GM23338 (cell line): ENCODE data around the gene AGBL5. TPM values are rescaled to one million over a fixed set of nuclear protein-coding genes. Genes with fewer than 3 reads are reported as not detected.

Source experiments
- ATAC-seq: fragments of 200-7000 bp; cut with Tn5 transposase; 3 replicates; pipeline ENCODE4 v1.9.1; 2020
- DNase-seq: peaks from one replicate; pipeline ENCODE4 v3.0.0-alpha.2; 2015; ENCODE audit warnings: low spot score
- H2AFZ ChIP-seq: fragments of 200-600 bp; sonication (generic); 2 replicates; pipeline ENCODE4 v1.8.0; 2016; ENCODE audit warnings: antibody characterized with exemption, mild to moderate bottlenecking, moderate library complexity
- H3F3A ChIP-seq: fragments of 200-600 bp; sonication (generic); replicated peaks from 2 replicates; pipeline ENCODE4 v1.8.0; 2017; ENCODE audit warnings: antibody characterized with exemption, mixed run types, low read depth
- H3K27ac ChIP-seq: fragments of 200-600 bp; sonication (generic); 2 replicates; pipeline ENCODE4 v1.6.1; 2016; ENCODE audit warnings: low read depth
- H3K27me3 ChIP-seq: fragments of 200-600 bp; sonication (generic); 2 replicates; pipeline ENCODE4 v1.8.0; 2016; ENCODE audit warnings: mild to moderate bottlenecking, mixed run types, moderate library complexity; ENCODE audit not compliant: insufficient read depth
- H3K36me3 ChIP-seq: fragments of 200-600 bp; sonication (generic); 2 replicates; pipeline ENCODE4 v1.8.0; 2016; ENCODE audit warnings: mild to moderate bottlenecking; ENCODE audit not compliant: insufficient read depth
- H3K4me1 ChIP-seq: fragments of 200-600 bp; sonication (generic); 2 replicates; pipeline ENCODE4 v1.8.0; 2016; ENCODE audit warnings: mild to moderate bottlenecking, moderate library complexity; ENCODE audit not compliant: insufficient read depth
- H3K4me2 ChIP-seq: fragments of 200-600 bp; sonication (generic); 2 replicates; pipeline ENCODE4 v1.7.1; 2017; ENCODE audit warnings: mixed run types
- H3K4me3 ChIP-seq: fragments of 200-600 bp; sonication (generic); 2 replicates; pipeline ENCODE4 v1.6.1; 2016; ENCODE audit warnings: mixed run types
- H3K79me2 ChIP-seq: fragments of 200-600 bp; sonication (generic); replicated peaks from 2 replicates; pipeline ENCODE4 v1.8.0; 2017; ENCODE audit warnings: mild to moderate bottlenecking; ENCODE audit not compliant: insufficient read depth
- H3K9me2 ChIP-seq: fragments of 200-600 bp; sonication (generic); 2 replicates; pipeline ENCODE4 v1.8.0; 2017; ENCODE audit not compliant: insufficient read depth
- H4K20me1 ChIP-seq: fragments of 200-600 bp; sonication (generic); replicated peaks from 2 replicates; pipeline ENCODE4 v1.8.0; 2017; ENCODE audit warnings: mild to moderate bottlenecking; ENCODE audit not compliant: insufficient read depth
- H3K27ac Mint-ChIP-seq: 2 replicates; pipeline ENCODE4 v1.8.0; 2020; ENCODE audit warnings: inconsistent platforms, mild to moderate bottlenecking, moderate library complexity, mixed read lengths
- H3K27me3 Mint-ChIP-seq: 3 replicates; pipeline ENCODE4 v1.8.0; 2022; ENCODE audit warnings: low read depth, mild to moderate bottlenecking, moderate library complexity, mixed read lengths, inconsistent platforms; ENCODE audit not compliant: insufficient read depth, poor library complexity
- H3K36me3 Mint-ChIP-seq: 3 replicates; pipeline ENCODE4 v1.8.0; 2021; ENCODE audit warnings: low read depth, mild to moderate bottlenecking, inconsistent platforms, moderate library complexity, mixed read lengths
- H3K4me1 Mint-ChIP-seq: 3 replicates; pipeline ENCODE4 v1.8.0; 2020; ENCODE audit warnings: mild to moderate bottlenecking, inconsistent platforms, mixed read lengths
- H3K4me3 Mint-ChIP-seq: 3 replicates; pipeline ENCODE4 v1.8.0; 2021; ENCODE audit warnings: moderate library complexity, mild to moderate bottlenecking, inconsistent platforms, mixed read lengths
- H3K9me3 Mint-ChIP-seq: 3 replicates; pipeline ENCODE4 v1.8.0; 2020; ENCODE audit warnings: moderate library complexity, mild to moderate bottlenecking, inconsistent platforms, mixed read lengths
- EZH2 ChIP-seq: fragments of 200-600 bp; sonication (generic); IDR thresholded peaks from one replicate; pipeline ENCODE4 v1.8.0; 2017; ENCODE audit warnings: antibody characterized with exemption, mild to moderate bottlenecking, low read depth; ENCODE audit not compliant: unreplicated experiment
- polyA plus RNA-seq: library from polyadenylated mRNA; unstranded; fragments of >200 nt; fragmentation: Nextera tagmentation; extraction: Ambion mirVana; gene quantifications from 2 replicates; pipeline ENCODE4 v1.2.1, GENCODE V29; 2016
- total RNA-seq: library from RNA; depleted of rRNA; stranded (reverse); fragments of >200 nt; shearing (Covaris generic); gene quantifications from 2 replicates; pipeline ENCODE4 v1.2.3, GENCODE V29; 2014
- TF ChIP-seq, protein P1 (sequence below): IDR thresholded peaks from 2 replicates; pipeline ENCODE4 v1.6.1; 2016; ENCODE audit warnings: antibody characterized with exemption
- TF ChIP-seq, protein P2 (sequence below), 2 experiments: fragments of 200-600 bp in 1 of 2; sonication (generic) in 1 of 2; conservative IDR thresholded peaks; 2 replicates each; pipeline versions ENCODE4 v1.5.1 to v1.6.1; 2016 to 2017; ENCODE audit warnings: antibody characterized with exemption in 2 of 2, low read depth in 2 of 2, mild to moderate bottlenecking in 2 of 2, moderate library complexity in 1 of 2

Gene AGBL5
- total and polyA plus RNA-seq, 2 experiments from 2014 or later: 17.9 to 31.3 TPM

DNA sequence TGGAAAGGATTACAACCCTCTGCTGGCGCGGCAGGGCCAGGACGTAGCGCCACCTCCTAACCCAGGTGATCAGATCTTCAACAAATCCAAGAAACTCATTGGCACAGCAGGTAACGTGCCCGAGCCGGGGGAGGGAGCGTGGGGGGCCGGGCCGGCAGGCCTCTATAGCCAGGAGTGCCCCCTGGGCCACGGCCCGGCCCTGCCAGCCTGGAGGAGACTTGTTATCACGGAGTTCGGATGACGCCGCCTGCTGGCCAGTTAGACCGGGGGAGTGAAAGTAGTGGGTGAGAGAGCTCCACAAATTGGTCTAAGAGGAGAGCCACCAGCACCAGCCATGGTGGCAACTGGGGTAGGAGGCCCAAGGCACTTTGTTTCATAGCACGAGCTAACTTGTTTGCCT is 27.3 kb upstream of the AGBL5 start:
- Mint-ChIP-seq H3K27me3 (peaks cover 5% of the 10 kb centered on the region), H3K27ac (no peak overlapping the region; the same call in 1 of the 2 replicates), H3K4me1 (peaks cover 16% of the 10 kb centered on the region), H3K9me3 (no peaks in the 10 kb centered on the region), H3K36me3 (peaks cover 5% of the 10 kb centered on the region; the same call in 2 of the 3 replicates), H3K4me3 (no peak overlapping the region)
- peak; percentile 90 for DNase-seq
- Histone ChIP-seq H3K4me3 (no peak overlapping the region), H3K36me3 (no peaks in the 10 kb centered on the region), H4K20me1 (no peaks in the 10 kb centered on the region; the same call in 1 of the 2 replicates), H3K27me3 (no peaks in the 10 kb centered on the region), H3K4me1 (no peaks in the 10 kb centered on the region; the same call in 1 of the 2 replicates), H3K79me2 (no peaks in the 10 kb centered on the region), H3F3A (no peaks in the 10 kb centered on the region), H3K4me2 (no peak overlapping the region), H3K27ac (no peak overlapping the region), H3K9me2 (no peaks in the 10 kb centered on the region), H2AFZ (no peak overlapping the region)
- peak; percentile 95 for ATAC-seq
- TF ChIP-seq, protein P1, sequence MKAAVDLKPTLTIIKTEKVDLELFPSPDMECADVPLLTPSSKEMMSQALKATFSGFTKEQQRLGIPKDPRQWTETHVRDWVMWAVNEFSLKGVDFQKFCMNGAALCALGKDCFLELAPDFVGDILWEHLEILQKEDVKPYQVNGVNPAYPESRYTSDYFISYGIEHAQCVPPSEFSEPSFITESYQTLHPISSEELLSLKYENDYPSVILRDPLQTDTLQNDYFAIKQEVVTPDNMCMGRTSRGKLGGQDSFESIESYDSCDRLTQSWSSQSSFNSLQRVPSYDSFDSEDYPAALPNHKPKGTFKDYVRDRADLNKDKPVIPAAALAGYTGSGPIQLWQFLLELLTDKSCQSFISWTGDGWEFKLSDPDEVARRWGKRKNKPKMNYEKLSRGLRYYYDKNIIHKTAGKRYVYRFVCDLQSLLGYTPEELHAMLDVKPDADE: no peak
- TF ChIP-seq, protein P2, sequence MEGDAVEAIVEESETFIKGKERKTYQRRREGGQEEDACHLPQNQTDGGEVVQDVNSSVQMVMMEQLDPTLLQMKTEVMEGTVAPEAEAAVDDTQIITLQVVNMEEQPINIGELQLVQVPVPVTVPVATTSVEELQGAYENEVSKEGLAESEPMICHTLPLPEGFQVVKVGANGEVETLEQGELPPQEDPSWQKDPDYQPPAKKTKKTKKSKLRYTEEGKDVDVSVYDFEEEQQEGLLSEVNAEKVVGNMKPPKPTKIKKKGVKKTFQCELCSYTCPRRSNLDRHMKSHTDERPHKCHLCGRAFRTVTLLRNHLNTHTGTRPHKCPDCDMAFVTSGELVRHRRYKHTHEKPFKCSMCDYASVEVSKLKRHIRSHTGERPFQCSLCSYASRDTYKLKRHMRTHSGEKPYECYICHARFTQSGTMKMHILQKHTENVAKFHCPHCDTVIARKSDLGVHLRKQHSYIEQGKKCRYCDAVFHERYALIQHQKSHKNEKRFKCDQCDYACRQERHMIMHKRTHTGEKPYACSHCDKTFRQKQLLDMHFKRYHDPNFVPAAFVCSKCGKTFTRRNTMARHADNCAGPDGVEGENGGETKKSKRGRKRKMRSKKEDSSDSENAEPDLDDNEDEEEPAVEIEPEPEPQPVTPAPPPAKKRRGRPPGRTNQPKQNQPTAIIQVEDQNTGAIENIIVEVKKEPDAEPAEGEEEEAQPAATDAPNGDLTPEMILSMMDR (conservative IDR thresholded peaks at IDR 0.05; ENCODE audit: low read depth in 2 of 2): peak; percentile 77 to 80

DNA sequence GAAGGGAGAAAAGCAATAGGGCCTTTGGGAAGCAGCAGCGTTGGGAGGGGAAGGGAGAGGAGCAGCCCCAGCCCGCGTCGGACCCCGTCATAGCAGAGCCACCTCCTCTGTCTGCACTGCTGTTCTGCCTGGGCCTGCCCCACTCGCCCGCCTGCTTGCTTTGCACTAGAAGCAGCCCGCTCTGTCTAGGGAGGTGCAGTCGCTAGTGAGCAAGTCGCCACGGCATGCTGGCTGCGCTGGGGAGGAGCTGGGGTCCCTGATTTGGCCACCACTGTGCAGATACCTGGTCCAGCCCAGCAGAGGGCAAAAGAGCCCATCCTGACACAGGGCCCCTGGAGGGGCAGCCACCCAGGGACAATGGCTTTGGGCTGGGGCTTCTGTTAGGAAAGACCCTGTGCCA is 26.7 kb upstream of the AGBL5 start:
- H4K20me1 ChIP-seq: no peaks in the 10 kb centered on the region; the same call in 1 of the 2 replicates
- no peaks in the 10 kb centered on the region for H3K36me3 ChIP-seq
- H3K4me2 ChIP-seq: no peak overlapping the region
- peak; percentile 64 for DNase-seq
- H3K27ac Mint-ChIP-seq: no peak overlapping the region
- no peaks in the 10 kb centered on the region for H3K9me2 ChIP-seq
- no peak overlapping the region for H3K27ac ChIP-seq
- no peaks in the 10 kb centered on the region for H3K79me2 ChIP-seq
- no peaks in the 10 kb centered on the region for H3K9me3 Mint-ChIP-seq
- peaks cover 5% of the 10 kb centered on the region; the same call in 2 of the 3 replicates for H3K36me3 Mint-ChIP-seq
- no peaks in the 10 kb centered on the region; the same call in 1 of the 2 replicates for H3K4me1 ChIP-seq
- no peak overlapping the region for H2AFZ ChIP-seq
- H3F3A ChIP-seq: no peaks in the 10 kb centered on the region
- H3K4me3 Mint-ChIP-seq: no peak overlapping the region
- no peak overlapping the region for H3K4me3 ChIP-seq
- H3K27me3 Mint-ChIP-seq: peaks cover 10% of the 10 kb centered on the region
- TF ChIP-seq EZH2: no peak
- TF ChIP-seq, protein P2 (conservative IDR thresholded peaks at IDR 0.05; ENCODE audit: low read depth in 2 of 2): peak in 1 of 2 experiments; percentile 52; a peak in 3 of 4 replicates
- peak; percentile 74 for ATAC-seq
- H3K27me3 ChIP-seq: no peaks in the 10 kb centered on the region
- peaks cover 16% of the 10 kb centered on the region for H3K4me1 Mint-ChIP-seq
